OCI-LY1 (cell line): ENCODE results near the gene CA6.

Experiments used
- EZH2 ChIP-seq: fragments of 200-600 bp; sonication (generic), shearing (Covaris generic); IDR thresholded peaks from 2 replicates; pipeline ENCODE4 v1.8.0; 2017; ENCODE audit warnings: borderline replicate concordance, mixed run types, mild to moderate bottlenecking, antibody characterized with exemption, low read length, moderate library complexity, mixed read lengths
- TF ChIP-seq, protein P1 (sequence below): fragments of 200-600 bp; sonication (generic), shearing (Covaris generic); IDR thresholded peaks from 2 replicates; pipeline ENCODE4 v1.5.1; 2017; ENCODE audit warnings: mild to moderate bottlenecking, antibody characterized with exemption, low read length, moderate library complexity, mixed read lengths

DNA sequence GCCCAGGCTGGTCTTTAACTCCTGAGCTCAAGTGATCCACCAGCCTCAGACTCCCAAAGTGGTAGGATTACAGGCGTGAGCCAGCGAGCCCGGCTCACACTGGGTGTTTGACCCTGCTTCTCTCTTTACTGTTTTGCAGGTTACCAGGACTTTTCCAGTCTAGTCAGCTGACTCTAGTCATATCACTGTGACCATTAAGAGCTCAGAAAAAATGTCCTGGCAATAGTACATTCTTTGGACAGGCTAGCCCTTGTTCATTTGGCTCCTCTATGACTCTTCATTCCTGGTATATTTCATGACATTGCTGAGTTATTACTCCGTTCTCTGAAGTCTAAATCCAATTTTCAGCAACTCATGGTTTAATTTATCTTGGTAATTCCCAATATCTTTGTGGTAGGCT lies 8.0 kb upstream of the CA6 start:
- TF ChIP-seq, protein P1, sequence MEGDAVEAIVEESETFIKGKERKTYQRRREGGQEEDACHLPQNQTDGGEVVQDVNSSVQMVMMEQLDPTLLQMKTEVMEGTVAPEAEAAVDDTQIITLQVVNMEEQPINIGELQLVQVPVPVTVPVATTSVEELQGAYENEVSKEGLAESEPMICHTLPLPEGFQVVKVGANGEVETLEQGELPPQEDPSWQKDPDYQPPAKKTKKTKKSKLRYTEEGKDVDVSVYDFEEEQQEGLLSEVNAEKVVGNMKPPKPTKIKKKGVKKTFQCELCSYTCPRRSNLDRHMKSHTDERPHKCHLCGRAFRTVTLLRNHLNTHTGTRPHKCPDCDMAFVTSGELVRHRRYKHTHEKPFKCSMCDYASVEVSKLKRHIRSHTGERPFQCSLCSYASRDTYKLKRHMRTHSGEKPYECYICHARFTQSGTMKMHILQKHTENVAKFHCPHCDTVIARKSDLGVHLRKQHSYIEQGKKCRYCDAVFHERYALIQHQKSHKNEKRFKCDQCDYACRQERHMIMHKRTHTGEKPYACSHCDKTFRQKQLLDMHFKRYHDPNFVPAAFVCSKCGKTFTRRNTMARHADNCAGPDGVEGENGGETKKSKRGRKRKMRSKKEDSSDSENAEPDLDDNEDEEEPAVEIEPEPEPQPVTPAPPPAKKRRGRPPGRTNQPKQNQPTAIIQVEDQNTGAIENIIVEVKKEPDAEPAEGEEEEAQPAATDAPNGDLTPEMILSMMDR: no peak
- TF ChIP-seq EZH2: no peak
